Esophagus muscularis mucosa (tissue), 3 donors: ENCODE data around the gene RPS3A.

Source experiments
- CTCF ChIP-seq, 3 experiments: fragments of 200-600 bp in 2 of 3; fragments of 450-650 bp in 1 of 3; sonication (generic) in 2 of 3; IDR thresholded peaks; one replicate each; pipeline ENCODE4 v1.5.1; 2017 to 2019; ENCODE audit warnings: antibody characterized with exemption in 3 of 3, mild to moderate bottlenecking in 2 of 3, moderate library complexity in 1 of 3
- POLR2AphosphoS5 ChIP-seq, 2 donors: sonication (generic); formaldehyde crosslinking; IDR thresholded peaks; one replicate each; pipeline ENCODE4 v1.6.1; 2017; ENCODE audit warnings: antibody characterized with exemption in 2 of 2

GRCh38 chr4:151148261-151148660, 48.8 kb downstream of the RPS3A start:
- TF ChIP-seq CTCF (IDR thresholded peaks at IDR 0.05): no peak
- TF ChIP-seq POLR2AphosphoS5 (IDR thresholded peaks at IDR 0.05): no peak
